ENCODE results near the gene AOAH. TPM values are rescaled to one million over a fixed set of nuclear protein-coding genes. Genes with fewer than 3 reads are reported as not detected.

The AOAH gene
- polyA plus RNA-seq, 10 donors, result 2.3 to 5.0 (median 3.5) TPM

DNA sequence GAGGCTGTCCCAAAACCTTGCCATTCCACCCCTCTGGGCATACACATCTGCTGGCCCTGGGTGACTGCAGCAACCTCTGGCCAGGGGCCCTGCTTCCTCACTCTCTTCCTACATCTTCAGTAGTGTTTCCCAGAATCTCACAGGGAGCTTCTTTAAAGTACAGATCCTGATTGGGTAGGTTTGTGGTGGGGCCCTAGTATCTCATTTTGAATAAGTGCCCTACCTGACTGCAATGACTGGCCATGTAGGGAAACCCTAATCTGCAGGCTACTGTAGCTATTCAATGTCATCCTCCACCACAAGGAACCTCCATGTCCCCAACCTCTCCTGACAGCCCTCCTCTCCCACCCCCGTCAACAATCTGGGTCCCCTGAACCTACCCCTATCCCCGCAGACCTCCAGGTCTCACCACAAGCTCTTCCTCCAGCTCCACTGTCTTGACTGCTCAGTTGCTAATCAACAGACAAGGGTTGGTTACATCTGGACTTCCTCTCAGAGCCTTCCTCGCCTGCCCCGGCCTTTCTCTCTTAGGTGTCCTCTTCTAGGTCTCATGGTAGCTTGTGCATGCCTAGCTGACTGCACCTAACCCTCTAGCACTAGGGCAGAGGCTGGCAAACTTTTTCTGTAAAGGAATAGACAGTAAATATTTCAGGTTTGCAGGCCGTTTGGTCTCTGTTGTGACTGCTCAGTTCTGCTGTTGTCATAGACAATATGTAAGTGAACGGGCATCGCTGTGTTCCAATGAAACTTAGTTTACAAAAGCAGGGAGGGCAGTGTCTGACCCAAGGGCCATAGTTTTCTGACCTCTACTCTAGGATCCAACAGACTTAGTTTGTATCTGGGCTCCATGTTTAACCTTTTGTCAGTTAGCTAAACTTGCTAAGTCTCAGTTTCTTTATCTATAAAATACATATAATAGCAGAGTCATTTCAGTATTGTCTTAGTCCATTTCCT, 121.1 kb downstream of the AOAH start:
- DNase-seq, result no peak

DNA sequence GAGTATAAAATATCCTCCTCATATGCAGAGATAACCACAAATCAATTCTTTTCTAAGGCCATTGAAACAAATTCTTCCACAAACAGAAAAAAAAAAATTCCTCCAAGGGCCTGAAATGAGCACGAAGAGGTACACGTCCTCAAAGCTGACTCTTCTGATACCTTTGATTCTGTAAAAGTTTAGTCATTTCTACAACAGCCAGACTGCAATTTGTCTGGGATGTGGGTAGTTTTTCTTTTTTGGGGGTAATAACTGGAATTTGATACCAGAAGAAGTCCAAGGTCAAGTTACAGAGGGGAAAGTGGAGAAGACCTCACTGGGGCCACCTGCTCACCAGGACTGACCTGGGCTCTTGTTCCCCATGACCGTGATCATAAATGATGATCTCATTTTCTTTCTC, 121.8 kb downstream of the AOAH start:
- DNase-seq, result no peak

DNA sequence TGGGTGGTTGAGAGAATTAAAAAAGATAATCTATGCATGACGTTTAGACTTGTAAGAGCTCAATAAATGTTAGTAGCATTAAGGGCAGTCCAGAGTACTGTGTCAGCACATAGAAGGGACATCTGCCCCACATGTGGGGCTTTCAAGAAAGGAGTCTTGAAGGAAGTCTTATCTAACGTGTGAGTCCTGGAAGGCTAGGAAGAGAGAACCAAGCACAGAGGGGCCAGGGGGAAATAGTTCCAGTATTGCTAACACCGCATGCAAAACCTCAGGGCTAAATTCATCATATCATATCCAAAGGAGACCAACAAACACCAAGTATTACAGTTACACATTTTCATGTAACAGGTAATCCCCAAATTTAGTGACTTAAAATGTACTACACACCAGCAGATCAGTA, 122.7 kb downstream of the AOAH start:
- DNase-seq, result no peak

DNA sequence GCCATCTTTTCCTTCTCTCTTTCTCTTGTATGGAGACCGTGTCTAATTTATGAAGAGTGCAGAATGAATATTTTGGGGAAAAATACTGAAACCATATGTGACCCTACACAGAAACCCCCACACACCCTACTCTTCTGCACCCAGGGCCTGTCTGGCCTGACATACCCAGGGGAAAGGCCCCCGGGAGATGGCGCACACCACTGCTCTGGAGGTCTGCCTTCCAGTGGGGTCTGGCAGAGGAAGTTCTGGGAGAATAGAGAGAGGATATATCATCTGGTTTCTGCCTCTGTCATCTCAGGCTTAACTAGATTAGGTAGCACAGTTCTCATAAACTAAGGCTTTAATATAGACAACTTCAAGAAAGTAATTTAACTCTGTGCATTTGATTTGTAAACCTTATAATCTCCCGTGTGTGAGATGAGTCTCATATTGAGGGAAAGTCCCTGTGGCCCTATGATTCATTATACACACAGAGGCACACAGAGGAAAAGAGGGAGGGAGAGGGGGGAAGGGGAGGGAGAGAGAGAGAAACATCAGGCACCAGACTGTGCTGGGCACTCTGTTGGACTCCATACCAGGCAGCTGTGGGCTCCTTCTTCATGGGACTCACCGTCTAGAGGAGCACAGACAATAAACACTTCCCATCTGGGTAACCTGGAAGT, 123.3 kb downstream of the AOAH start:
- no peak for DNase-seq

DNA sequence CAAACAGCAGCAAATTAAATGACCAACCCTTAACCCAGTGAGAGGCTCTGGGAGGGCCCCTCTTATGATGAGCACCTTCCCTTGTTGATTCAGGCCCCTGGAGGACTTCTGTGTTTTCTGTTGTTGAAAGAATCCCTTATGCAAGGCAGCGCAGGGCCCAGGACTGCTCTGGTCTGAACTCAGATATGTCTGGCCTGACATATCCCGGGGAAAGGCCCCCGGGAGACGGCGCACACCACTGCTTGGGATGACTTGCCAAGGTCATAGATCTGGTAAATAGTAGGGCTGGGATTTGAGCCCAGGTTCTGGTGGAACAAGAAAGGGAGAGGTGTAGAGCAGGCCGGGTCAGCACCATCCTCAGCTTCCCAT, 124.0 kb downstream of the AOAH start:
- DNase-seq, result no peak

DNA sequence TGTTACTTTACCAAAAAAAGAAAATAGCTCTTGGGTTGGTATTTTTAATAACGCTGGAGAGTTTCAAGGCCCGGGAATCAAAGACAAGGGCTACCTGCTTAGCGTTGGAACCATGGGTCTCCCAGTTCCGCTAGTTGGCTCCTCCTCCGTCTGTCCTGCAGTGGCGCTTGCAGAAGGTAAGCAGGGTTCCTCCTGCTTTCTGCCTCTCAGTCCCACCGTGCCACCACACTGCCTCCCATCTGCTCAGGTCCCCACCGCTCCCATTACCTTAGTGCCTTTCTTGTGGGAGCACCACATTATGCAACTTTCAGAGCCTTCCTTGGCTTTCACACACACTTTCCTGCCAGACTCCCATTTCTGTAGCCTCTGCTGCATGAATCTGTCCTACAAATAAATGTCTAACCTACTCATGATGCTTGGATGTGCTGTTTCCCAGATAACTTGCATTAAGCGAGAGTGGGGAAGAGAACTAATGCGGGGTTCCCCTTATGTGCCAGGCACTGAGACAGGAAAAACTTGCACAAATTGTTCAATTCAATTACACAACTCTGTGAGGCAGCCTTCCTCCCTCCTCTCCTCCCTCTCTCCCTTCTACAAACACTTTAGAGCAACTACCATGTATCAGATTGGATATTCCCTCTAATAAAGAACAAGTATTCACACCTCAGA, 124.5 kb downstream of the AOAH start:
- DNase-seq, result no peak

DNA sequence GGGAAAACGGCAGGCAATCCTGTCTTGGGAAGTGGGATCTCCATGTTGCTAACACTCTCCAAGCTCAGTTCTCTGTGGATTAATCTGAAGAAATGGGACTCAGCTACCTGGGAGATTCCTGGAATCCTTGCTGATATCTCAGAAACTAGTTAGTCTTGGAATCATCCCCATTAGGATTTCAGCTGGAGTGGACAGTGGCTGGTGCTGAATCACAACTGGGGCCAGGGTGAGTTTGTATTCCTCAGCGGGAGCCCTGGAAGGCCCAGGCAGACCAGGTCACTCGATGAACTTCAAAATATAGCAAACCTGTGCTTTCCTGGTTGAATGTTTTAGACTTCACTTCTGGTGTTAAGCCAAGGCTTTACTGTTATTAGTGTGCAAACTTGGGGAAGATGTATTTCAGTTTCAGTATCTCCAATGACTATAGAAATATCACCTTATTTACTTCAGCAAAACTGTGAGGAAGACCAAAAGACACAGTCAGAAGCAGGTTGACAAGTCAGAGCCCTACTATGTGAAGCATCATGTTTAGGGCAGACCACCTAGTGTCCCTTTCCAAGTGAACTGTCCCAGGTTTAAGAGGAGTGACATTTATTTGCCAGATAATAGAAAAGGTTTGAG, 126.1 kb downstream of the AOAH start:
- no peak for DNase-seq

DNA sequence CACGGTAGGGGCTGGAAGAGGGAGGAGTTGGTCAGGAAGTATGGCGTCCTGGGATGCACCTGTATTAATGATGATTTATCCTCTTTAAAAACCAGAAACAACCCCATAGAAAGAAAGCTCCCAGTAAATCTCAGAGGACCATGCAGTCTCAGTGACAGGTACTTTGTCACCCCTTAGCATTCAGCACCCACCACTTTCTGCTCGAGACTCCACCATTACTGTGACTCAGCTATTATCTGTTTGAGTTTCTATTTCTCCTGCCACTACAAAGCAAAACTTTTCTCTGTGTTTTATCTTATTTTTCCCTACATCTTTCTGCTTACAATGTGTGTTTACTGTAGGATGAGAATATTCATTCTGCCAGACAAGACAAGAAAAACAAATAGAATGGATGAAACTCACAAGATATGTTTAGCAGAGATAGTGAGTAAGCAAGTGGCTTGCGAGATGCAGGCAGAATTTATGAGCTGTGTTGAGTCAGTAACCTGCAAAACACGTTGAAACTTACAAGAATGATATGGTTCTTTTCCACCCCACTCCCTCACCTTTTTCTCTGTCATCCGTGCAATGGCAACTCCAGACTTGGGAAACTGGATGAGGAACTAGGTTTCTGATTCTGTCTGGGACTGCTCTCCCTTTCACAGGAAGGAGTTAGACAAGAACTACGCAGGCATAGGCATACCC, 127.1 kb downstream of the AOAH start:
- DNase-seq, result no peak

DNA sequence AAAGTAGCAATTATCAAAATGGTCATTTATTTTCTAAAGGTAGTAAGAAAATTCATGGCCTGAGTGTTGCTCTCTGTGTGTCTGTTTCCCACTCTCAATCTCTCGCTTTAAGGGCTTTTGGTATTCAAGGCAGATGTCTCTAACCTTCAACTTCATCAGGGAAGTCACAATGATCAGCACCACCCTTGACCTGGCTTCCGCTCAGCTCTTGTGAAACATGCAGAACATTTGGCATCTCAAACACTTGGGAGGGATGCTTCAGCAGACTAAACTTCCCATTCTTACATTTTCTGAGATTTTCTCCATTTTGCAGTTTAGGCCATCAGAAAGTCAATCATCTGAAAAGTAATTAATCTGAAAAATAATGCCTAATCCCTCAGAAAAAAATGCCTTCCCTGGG, 129.8 kb downstream of the AOAH start:
- no peak for DNase-seq

DNA sequence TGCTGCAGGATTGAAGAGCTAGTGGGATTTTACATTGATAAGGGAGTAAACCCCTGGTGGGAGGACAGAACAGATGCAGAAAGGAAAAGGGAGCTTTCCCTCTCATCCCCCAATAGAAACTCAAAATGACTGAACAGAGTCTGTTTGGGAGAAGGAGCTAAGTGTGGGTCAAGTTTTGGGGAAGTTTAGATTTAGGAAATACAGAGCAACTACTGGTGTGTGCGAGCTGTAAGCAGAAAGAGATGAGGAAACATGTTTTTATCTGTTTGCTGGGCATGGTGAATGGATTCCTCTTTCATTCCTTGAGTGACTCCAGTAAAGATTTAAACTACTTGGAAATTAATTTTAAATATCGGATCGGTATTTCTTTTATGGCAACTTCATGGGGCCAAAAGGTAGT, 132.7 kb downstream of the AOAH start:
- no peak for DNase-seq

DNA sequence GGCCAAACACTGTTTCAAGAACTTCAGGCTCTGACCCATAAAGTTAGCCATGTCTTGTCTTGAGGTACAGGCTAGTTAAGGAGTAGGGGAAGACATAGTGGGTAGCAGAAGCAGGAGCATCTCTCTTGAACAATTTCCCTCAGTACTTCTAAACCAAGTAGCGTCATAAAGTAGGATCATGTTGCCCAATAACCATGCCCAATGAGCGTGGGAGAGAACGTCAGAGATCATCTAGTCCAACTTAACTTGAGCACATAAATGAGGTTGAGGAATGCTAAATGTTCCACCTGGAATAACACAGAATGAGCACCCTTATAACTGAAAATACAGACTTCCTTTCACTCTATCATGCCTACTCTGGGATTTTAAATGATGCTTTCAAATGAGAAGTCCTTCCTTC, 134.9 kb downstream of the AOAH start:
- no peak for DNase-seq

DNA sequence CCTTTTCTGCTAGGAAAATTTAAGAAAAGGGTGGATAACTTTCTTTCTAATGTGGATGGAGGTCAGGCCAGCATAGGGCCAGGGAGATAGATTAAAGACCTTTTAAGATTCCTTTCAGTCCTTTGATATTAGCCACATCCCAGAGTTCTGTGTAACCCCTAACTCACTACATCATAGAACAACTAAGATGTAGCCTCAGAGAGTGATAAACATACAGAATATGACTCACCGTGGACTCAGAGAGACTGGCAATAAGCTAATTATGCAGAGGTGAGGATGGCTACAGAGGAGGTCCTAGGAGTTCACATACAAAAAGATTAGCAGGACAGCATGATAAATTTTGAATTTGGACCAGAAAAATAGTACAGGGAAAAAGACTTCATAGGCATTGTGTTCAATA, 141.0 kb downstream of the AOAH start:
- DNase-seq, result no peak

DNA sequence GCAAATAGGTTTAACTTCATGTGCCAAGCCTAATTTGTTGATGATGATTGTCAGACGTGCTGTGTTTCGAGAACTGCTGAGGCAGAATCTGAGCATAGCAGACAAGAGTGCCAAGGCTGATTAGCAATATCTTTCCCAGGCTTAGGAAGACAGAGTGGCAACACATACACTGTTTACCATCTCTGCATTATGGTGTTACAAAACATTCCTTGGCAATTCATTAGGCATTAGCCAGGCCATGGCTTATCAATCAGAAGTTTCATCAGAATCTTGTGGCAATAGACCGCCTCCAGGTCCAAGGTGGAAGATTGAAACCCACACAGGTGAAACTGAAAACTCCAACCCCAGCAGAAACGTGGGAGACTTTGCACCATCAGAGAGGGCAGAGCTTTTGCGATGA, 148.5 kb downstream of the AOAH start:
- DNase-seq, result no peak

DNA sequence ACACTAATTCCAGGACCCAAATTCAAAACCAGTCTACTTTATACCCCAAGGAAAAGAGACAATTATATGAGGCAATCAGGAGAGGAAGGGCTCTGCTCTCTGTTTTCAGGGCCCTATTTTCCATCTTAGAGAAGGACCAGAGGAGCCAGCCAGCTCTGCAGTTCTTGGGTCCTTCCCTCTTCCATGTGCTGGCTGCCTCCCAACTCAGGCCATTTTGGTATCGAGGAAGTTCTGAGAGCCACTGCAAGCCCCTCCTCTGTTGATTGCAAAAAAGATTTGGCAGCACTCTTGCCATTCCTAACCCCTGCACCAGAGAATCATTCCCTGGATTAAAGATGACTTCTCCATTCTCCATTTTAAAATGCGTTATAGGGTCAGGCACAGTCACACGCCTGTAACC, 151.2 kb downstream of the AOAH start:
- no peak for DNase-seq

DNA sequence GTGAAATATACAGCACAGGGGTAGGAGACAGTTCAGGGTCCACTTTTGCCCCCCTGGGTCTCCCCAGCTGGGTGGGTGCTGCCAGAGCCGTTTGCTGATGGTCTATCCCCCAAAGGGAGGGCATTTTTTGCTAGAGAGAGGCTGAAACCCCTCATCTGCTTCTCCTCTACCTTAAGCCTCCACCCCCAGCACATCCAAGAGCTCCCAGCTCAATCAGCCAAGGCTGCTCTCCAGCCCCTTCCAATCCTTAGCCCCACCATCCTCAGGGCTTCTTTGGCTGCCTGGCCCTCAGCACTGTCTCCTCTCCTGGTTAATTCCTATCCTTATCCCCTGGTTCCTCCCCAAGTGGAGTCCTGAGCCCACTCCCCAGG, 153.1 kb downstream of the AOAH start:
- DNase-seq, result no peak

DNA sequence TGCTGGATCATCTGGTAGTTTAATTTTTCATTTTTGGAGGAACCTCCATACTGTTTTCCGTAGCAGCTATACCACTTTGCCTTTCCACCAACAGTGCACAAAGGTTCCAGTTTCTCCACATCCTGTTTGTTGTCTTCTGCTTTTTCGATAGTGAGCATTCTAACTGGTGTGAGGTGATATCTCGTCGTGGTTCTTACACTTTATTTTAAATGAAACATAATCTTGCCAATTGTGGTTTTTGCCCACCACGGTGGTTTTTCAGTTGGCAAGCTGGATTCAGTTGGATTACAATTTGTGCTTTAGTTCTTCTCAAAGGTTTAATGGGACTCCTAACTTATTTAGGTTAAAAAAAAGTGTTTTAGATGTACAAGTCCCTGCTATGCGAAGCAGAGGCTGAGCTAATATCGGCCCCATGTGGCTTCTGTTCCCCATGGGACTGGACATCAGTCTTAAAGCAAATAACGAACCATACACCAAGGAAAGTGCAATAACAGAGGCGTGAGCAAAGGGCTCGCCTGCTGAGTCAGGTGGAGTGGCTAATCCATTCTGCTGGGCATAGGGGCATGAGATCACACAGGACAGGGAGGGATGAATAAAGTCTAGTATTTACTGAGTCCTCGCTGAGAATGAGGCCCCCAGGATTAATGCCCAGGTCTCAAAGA, 153.6 kb downstream of the AOAH start:
- no peak for DNase-seq

DNA sequence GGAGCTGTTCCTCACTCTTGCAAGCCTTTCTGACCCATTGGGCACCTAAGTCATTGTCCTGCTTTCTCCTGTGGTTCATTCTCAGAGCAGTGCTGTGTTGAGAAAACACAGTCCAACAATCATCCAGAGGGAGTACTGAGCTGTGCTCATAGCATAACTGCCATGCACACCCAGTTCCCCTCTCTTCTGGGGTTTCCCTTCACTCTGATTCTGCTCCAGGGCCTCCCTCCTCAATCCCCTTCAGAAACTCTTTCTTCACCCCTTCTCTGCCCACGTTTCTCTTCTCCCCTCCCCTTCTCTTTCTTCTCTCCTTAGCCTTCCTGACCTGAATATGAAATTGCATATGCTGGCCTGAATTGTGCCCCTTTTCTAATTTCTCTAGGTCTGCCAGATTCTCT, 155.8 kb downstream of the AOAH start:
- DNase-seq, result no peak

DNA sequence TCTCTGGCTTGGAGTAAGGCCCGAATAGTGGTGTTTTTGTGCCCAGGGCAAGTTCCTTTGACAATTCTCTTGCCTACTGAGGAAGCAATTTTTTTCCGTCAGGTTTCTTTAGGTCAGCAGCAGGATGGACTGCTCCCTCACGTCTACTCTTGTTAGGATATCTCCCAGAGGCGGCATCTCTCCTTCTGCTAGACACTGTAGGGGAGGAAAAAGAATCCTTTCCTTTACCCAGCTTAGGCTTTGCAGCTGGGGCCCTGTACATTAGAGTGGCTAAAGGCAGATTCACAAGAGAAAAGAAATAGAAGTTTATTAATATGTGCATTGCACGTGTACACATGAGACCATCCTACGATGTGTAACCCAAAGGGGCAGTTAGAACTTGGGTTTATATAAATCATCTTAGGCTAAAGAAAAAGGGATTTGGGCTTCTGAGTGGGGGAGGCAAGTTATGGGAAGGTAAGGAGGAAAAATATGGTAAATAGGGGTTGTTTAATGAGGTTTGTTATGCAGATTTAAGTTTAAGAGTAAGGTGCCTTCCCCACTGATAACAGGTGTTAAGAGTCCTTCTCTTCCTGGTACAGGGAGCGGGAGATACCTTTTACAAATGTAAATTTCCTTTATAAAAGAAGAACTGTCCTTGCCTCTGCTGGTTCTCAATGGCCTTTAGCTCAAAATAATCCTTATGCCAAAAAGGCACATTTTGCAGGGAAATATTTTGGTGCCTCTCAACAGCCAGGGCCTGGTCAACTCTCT, 156.4 kb downstream of the AOAH start:
- DNase-seq, result no peak

DNA sequence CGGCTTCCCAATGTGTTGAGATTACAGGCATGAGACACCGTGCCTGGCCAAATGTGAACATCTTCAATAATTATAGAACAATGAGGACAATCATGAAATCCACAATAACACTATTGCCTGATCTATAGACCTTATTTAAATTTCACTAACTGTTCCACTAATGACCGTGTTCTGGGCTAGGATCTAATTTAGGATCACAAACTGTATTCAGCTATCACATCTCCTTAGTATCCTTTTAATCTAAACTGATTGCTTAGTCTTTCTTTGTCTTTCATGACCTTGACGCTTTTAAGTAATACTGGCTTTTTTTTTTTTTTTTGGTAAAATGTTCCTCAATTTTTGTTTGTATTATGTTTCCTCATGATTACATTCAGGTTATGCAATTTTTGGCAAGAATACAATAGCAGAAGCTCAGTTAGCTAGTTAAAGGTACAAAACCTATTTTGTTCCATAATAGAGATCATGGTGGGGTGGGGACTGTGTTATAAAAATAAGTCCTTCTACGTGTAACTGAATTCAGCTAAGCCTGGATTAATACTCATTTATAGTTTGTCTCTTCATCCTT, 158.4 kb downstream of the AOAH start:
- DNase-seq, result no peak

DNA sequence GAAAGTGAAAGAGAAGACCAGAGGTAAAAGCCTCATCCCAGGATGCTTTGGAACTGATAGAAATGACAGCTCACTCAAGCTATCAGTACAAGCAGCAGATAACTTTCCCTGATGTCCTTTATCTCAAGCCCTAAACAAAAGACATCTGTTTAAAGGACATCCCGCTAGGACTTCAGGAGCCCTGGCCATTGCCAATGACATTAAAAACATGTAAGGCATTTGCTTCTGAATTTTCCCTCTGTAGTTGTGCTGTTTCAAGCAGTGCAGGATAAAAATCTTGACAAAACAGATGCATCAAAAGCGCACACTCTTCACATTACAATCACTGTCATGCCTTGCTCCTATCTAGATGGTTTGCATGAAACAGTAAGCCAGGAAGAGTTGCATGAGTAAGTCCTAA, 159.8 kb downstream of the AOAH start:
- DNase-seq, result no peak

All from muscle of back (tissue), 11 donors.